Measurements from ENCODE around the gene C7. TPM values are rescaled to one million over a fixed set of nuclear protein-coding genes. Genes with fewer than 3 reads are reported as not detected.

C7 gene
- total RNA-seq, 2 donors from 2014 or later: 0.88 to 2.7 TPM

GRCh38 chr5:40945111-40945510 lies 35.8 kb downstream of the C7 start:
- Mint-ChIP-seq H3K9me3 (no peaks in the 10 kb centered on the region), H3K4me1 (no peaks in the 10 kb centered on the region), H3K27ac (no peak overlapping the region), H3K27me3 (ENCODE audit: insufficient read depth) (no peaks in the 10 kb centered on the region), H3K36me3 (ENCODE audit: low read depth) (no peaks in the 10 kb centered on the region), H3K4me3 (no peak overlapping the region)
- no peak for DNase-seq
- 85% methylated on average over 5 of the region's 5 CpGs; no CpG with 5 or more reads in 1 of the 2 experiments for WGBS, 2 experiments (ENCODE audit: insufficient coverage in 1 of 2, insufficient read length in 1 of 2)
- H3K9me3 ChIP-seq (ENCODE audit: control insufficient read depth, low read length): no peaks in the 10 kb centered on the region
- H3K27ac ChIP-seq (ENCODE audit: low read depth, low read length): no peak overlapping the region
- TF ChIP-seq CTCF (conservative IDR thresholded peaks at IDR 0.05): no peak
- no peaks in the 10 kb centered on the region for H3K27me3 ChIP-seq (ENCODE audit: control insufficient read depth, insufficient read depth, low read length, poor library complexity, severe bottlenecking)
- no peaks in the 10 kb centered on the region for H3K4me1 ChIP-seq (ENCODE audit: control insufficient read depth, insufficient read depth, low read length)
- no peak overlapping the region for H3K4me3 ChIP-seq (ENCODE audit: low read length)
- no peaks in the 10 kb centered on the region for H3K36me3 ChIP-seq (ENCODE audit: control insufficient read depth, insufficient read depth, low read length)
- H3K9ac ChIP-seq (ENCODE audit: extremely low read depth, low read length, poor library complexity, severe bottlenecking): no peak overlapping the region

- Histone ChIP-seq H3K27me3 (ENCODE audit: control insufficient read depth, insufficient read depth, low read length, poor library complexity, severe bottlenecking) (no peaks in the 10 kb centered on the region), H3K9ac (ENCODE audit: extremely low read depth, low read length, poor library complexity, severe bottlenecking) (no peak overlapping the region), H3K4me3 (ENCODE audit: low read length) (no peak overlapping the region), H3K4me1 (ENCODE audit: control insufficient read depth, insufficient read depth, low read length) (no peaks in the 10 kb centered on the region), H3K36me3 (ENCODE audit: control insufficient read depth, insufficient read depth, low read length) (no peaks in the 10 kb centered on the region), H3K9me3 (ENCODE audit: control insufficient read depth, low read length) (peaks cover 17% of the 10 kb centered on the region), H3K27ac (ENCODE audit: low read depth, low read length) (no peak overlapping the region)
- H3K27ac Mint-ChIP-seq: no peak overlapping the region
- no peak overlapping the region for H3K4me3 Mint-ChIP-seq
- H3K27me3 Mint-ChIP-seq (ENCODE audit: insufficient read depth): no peaks in the 10 kb centered on the region
- H3K4me1 Mint-ChIP-seq: peaks cover 7% of the 10 kb centered on the region
- no peaks in the 10 kb centered on the region for H3K36me3 Mint-ChIP-seq (ENCODE audit: low read depth)
- DNase-seq: no peak
- H3K9me3 Mint-ChIP-seq: peaks cover 17% of the 10 kb centered on the region
- 84 to 88% methylated on average over 4 of the region's 5 CpGs for WGBS, 2 experiments (ENCODE audit: insufficient coverage in 1 of 2, insufficient read length in 1 of 2)
- no peak for TF ChIP-seq CTCF (conservative IDR thresholded peaks at IDR 0.05)
Measured at GRCh38 chr5:40955313-40955712, 46.0 kb downstream of the C7 start.

- Histone ChIP-seq H3K4me3 (ENCODE audit: low read length) (no peak overlapping the region), H3K4me1 (ENCODE audit: control insufficient read depth, insufficient read depth, low read length) (no peaks in the 10 kb centered on the region), H3K9ac (ENCODE audit: extremely low read depth, low read length, poor library complexity, severe bottlenecking) (no peak overlapping the region), H3K27ac (ENCODE audit: low read depth, low read length) (no peak overlapping the region), H3K36me3 (ENCODE audit: control insufficient read depth, insufficient read depth, low read length) (no peaks in the 10 kb centered on the region), H3K9me3 (ENCODE audit: control insufficient read depth, low read length) (peaks cover 17% of the 10 kb centered on the region), H3K27me3 (ENCODE audit: control insufficient read depth, insufficient read depth, low read length, poor library complexity, severe bottlenecking) (no peaks in the 10 kb centered on the region)
- Mint-ChIP-seq H3K36me3 (ENCODE audit: low read depth) (no peaks in the 10 kb centered on the region), H3K9me3 (peaks cover 17% of the 10 kb centered on the region), H3K27ac (no peak overlapping the region), H3K27me3 (ENCODE audit: insufficient read depth) (no peaks in the 10 kb centered on the region), H3K4me1 (peaks cover 7% of the 10 kb centered on the region), H3K4me3 (no peak overlapping the region)
- WGBS, 2 experiments (ENCODE audit: insufficient coverage in 1 of 2, insufficient read length in 1 of 2): 96 to 100% methylated on average over 1 to 3 of the region's 3 CpGs
- no peak for TF ChIP-seq CTCF (conservative IDR thresholded peaks at IDR 0.05)
- DNase-seq: no peak
Measured at GRCh38 chr5:40957048-40957447, 47.8 kb downstream of the C7 start.
